WTC11 (cell line): ENCODE measurements around the gene RLF.

Experiments used
- CBFB ChIP-seq: sonication (generic); formaldehyde crosslinking; IDR thresholded peaks from 2 replicates; pipeline ENCODE4 v1.8.1; 2022; ENCODE audit warnings: mild to moderate bottlenecking, low read depth, missing genetic modification reagents
- FOXP1 ChIP-seq: sonication (generic); formaldehyde crosslinking; IDR thresholded peaks from 2 replicates; pipeline ENCODE4 v1.8.0; 2022; ENCODE audit warnings: missing genetic modification reagents, mild to moderate bottlenecking, moderate library complexity, borderline replicate concordance
- MYBL2 ChIP-seq: sonication (generic); formaldehyde crosslinking; IDR thresholded peaks from 2 replicates; pipeline ENCODE4 v1.8.1; 2023; ENCODE audit warnings: mild to moderate bottlenecking, moderate library complexity, missing genetic modification reagents
- NFYB ChIP-seq: sonication (generic); formaldehyde crosslinking; conservative IDR thresholded peaks from 2 replicates; pipeline ENCODE4 v1.8.0; 2022; ENCODE audit warnings: low read depth, missing genetic modification reagents
- NR1H2 ChIP-seq: sonication (generic); formaldehyde crosslinking; IDR thresholded peaks from 2 replicates; pipeline ENCODE4 v1.9.0; 2021; ENCODE audit warnings: mild to moderate bottlenecking, moderate library complexity, missing genetic modification reagents
- TCF7 ChIP-seq: sonication (generic); formaldehyde crosslinking; IDR thresholded peaks from 2 replicates; pipeline ENCODE4 v1.8.0; 2022; ENCODE audit warnings: mild to moderate bottlenecking, low read depth, missing genetic modification reagents, moderate library complexity
- TEAD4 ChIP-seq: sonication (generic); formaldehyde crosslinking; IDR thresholded peaks from 2 replicates; pipeline ENCODE4 v1.8.0; 2022; ENCODE audit warnings: mild to moderate bottlenecking, missing genetic modification reagents
- USF1 ChIP-seq: sonication (generic); formaldehyde crosslinking; IDR thresholded peaks from 2 replicates; pipeline ENCODE4 v1.8.0; 2022; ENCODE audit warnings: mild to moderate bottlenecking, missing genetic modification reagents
- ZNF317 ChIP-seq: sonication (generic); formaldehyde crosslinking; IDR thresholded peaks from 2 replicates; pipeline ENCODE4 v1.8.1; 2023; ENCODE audit warnings: low read depth, mild to moderate bottlenecking, moderate library complexity, missing genetic modification reagents, borderline replicate concordance
- TF ChIP-seq, protein P1 (sequence below): fragments of 200-600 bp; IDR thresholded peaks from 2 replicates; pipeline ENCODE4 v1.8.0; 2022; ENCODE audit warnings: antibody characterized with exemption
- TF ChIP-seq, protein P2 (sequence below): sonication (generic); formaldehyde crosslinking; IDR thresholded peaks from 2 replicates; pipeline ENCODE4 v1.8.0; 2023; ENCODE audit warnings: missing genetic modification reagents, mild to moderate bottlenecking, borderline replicate concordance
- TF ChIP-seq, protein P3 (sequence below): sonication (generic); formaldehyde crosslinking; IDR thresholded peaks from 2 replicates; pipeline ENCODE4 v1.8.1; 2023; ENCODE audit warnings: mild to moderate bottlenecking, missing genetic modification reagents, moderate library complexity
- TF ChIP-seq, protein P4 (sequence below): fragments of 250-450 bp; sonication (Bioruptor Pico); IDR thresholded peaks from 2 replicates; pipeline ENCODE4 v1.9.0; 2021; ENCODE audit warnings: mild to moderate bottlenecking, borderline replicate concordance
- TF ChIP-seq, protein P5 (sequence below): sonication (generic); formaldehyde crosslinking; IDR thresholded peaks from 2 replicates; pipeline ENCODE4 v1.8.1; 2022; ENCODE audit warnings: low read depth, mild to moderate bottlenecking, moderate library complexity, missing genetic modification reagents, borderline replicate concordance

DNA sequence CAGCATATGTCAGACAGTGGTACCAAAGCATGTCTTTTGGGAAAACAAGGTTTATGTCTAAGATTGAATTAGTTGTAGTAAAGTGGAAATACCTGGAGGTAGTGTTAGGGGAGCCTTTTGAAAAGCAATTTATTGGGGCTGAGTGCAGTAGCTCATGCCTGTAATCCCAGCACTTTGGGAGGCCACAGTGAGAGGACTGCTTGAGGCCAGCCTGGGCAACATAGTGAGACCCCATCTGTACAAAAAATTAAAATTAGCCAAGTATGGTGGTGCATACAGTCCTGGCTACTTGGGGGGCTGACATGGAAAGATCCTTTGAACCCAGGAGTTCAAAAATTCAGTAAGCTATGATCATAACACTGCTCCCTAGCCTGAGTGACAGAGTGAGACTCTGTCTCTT is 104.1 kb downstream of the RLF start:
- TF ChIP-seq NR1H2 (CRISPR knock-in tag) = no peak
- TF ChIP-seq, protein P1, sequence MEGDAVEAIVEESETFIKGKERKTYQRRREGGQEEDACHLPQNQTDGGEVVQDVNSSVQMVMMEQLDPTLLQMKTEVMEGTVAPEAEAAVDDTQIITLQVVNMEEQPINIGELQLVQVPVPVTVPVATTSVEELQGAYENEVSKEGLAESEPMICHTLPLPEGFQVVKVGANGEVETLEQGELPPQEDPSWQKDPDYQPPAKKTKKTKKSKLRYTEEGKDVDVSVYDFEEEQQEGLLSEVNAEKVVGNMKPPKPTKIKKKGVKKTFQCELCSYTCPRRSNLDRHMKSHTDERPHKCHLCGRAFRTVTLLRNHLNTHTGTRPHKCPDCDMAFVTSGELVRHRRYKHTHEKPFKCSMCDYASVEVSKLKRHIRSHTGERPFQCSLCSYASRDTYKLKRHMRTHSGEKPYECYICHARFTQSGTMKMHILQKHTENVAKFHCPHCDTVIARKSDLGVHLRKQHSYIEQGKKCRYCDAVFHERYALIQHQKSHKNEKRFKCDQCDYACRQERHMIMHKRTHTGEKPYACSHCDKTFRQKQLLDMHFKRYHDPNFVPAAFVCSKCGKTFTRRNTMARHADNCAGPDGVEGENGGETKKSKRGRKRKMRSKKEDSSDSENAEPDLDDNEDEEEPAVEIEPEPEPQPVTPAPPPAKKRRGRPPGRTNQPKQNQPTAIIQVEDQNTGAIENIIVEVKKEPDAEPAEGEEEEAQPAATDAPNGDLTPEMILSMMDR = no peak
- TF ChIP-seq USF1 (CRISPR knock-in tag) = no peak
- TF ChIP-seq MYBL2 (CRISPR knock-in tag) = no peak
- TF ChIP-seq, protein P2, sequence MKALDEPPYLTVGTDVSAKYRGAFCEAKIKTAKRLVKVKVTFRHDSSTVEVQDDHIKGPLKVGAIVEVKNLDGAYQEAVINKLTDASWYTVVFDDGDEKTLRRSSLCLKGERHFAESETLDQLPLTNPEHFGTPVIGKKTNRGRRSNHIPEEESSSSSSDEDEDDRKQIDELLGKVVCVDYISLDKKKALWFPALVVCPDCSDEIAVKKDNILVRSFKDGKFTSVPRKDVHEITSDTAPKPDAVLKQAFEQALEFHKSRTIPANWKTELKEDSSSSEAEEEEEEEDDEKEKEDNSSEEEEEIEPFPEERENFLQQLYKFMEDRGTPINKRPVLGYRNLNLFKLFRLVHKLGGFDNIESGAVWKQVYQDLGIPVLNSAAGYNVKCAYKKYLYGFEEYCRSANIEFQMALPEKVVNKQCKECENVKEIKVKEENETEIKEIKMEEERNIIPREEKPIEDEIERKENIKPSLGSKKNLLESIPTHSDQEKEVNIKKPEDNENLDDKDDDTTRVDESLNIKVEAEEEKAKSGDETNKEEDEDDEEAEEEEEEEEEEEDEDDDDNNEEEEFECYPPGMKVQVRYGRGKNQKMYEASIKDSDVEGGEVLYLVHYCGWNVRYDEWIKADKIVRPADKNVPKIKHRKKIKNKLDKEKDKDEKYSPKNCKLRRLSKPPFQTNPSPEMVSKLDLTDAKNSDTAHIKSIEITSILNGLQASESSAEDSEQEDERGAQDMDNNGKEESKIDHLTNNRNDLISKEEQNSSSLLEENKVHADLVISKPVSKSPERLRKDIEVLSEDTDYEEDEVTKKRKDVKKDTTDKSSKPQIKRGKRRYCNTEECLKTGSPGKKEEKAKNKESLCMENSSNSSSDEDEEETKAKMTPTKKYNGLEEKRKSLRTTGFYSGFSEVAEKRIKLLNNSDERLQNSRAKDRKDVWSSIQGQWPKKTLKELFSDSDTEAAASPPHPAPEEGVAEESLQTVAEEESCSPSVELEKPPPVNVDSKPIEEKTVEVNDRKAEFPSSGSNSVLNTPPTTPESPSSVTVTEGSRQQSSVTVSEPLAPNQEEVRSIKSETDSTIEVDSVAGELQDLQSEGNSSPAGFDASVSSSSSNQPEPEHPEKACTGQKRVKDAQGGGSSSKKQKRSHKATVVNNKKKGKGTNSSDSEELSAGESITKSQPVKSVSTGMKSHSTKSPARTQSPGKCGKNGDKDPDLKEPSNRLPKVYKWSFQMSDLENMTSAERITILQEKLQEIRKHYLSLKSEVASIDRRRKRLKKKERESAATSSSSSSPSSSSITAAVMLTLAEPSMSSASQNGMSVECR = no peak
- no peak for TF ChIP-seq TCF7 (CRISPR knock-in tag)
- TF ChIP-seq, protein P3, sequence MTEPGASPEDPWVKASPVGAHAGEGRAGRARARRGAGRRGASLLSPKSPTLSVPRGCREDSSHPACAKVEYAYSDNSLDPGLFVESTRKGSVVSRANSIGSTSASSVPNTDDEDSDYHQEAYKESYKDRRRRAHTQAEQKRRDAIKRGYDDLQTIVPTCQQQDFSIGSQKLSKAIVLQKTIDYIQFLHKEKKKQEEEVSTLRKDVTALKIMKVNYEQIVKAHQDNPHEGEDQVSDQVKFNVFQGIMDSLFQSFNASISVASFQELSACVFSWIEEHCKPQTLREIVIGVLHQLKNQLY (CRISPR knock-in tag) = no peak
- no peak for TF ChIP-seq CBFB (CRISPR knock-in tag)
- TF ChIP-seq, protein P4, sequence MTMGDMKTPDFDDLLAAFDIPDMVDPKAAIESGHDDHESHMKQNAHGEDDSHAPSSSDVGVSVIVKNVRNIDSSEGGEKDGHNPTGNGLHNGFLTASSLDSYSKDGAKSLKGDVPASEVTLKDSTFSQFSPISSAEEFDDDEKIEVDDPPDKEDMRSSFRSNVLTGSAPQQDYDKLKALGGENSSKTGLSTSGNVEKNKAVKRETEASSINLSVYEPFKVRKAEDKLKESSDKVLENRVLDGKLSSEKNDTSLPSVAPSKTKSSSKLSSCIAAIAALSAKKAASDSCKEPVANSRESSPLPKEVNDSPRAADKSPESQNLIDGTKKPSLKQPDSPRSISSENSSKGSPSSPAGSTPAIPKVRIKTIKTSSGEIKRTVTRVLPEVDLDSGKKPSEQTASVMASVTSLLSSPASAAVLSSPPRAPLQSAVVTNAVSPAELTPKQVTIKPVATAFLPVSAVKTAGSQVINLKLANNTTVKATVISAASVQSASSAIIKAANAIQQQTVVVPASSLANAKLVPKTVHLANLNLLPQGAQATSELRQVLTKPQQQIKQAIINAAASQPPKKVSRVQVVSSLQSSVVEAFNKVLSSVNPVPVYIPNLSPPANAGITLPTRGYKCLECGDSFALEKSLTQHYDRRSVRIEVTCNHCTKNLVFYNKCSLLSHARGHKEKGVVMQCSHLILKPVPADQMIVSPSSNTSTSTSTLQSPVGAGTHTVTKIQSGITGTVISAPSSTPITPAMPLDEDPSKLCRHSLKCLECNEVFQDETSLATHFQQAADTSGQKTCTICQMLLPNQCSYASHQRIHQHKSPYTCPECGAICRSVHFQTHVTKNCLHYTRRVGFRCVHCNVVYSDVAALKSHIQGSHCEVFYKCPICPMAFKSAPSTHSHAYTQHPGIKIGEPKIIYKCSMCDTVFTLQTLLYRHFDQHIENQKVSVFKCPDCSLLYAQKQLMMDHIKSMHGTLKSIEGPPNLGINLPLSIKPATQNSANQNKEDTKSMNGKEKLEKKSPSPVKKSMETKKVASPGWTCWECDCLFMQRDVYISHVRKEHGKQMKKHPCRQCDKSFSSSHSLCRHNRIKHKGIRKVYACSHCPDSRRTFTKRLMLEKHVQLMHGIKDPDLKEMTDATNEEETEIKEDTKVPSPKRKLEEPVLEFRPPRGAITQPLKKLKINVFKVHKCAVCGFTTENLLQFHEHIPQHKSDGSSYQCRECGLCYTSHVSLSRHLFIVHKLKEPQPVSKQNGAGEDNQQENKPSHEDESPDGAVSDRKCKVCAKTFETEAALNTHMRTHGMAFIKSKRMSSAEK = no peak
- TF ChIP-seq FOXP1 (CRISPR knock-in tag) = no peak
- no peak for TF ChIP-seq TEAD4
- TF ChIP-seq NFYB (CRISPR knock-in tag) = no peak
- no peak for TF ChIP-seq ZNF317 (CRISPR knock-in tag)
- TF ChIP-seq, protein P5, sequence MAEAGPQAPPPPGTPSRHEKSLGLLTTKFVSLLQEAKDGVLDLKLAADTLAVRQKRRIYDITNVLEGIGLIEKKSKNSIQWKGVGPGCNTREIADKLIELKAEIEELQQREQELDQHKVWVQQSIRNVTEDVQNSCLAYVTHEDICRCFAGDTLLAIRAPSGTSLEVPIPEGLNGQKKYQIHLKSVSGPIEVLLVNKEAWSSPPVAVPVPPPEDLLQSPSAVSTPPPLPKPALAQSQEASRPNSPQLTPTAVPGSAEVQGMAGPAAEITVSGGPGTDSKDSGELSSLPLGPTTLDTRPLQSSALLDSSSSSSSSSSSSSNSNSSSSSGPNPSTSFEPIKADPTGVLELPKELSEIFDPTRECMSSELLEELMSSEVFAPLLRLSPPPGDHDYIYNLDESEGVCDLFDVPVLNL (CRISPR knock-in tag) = no peak
